Neural progenitor cell (in vitro differentiated cells): ENCODE measurements around the gene ECEL1. TPM values are rescaled to one million over a fixed set of nuclear protein-coding genes. Genes with fewer than 3 reads are reported as not detected.
"Not testable (repeated sequence)": the region's sequence is repeated elsewhere in the genome, so short reads cannot be mapped to it uniquely, and the experiment has no call there.

Source experiments
- DNase-seq: peaks from one replicate; pipeline ENCODE4 v3.0.0-alpha.2; 2016; ENCODE audit warnings: low spot score
- H2AFZ ChIP-seq: fragments of 200-600 bp; sonication (generic); replicated peaks from 2 replicates; pipeline ENCODE4 v1.6.1; 2016; ENCODE audit warnings: antibody characterized with exemption
- H3F3A ChIP-seq: fragments of 200-600 bp; sonication (generic); 2 replicates; pipeline ENCODE4 v1.6.1; 2016; ENCODE audit warnings: antibody characterized with exemption, low read depth
- H3K27ac ChIP-seq: fragments of 200-600 bp; sonication (generic); 2 replicates; pipeline ENCODE4 v1.5.1; 2016; ENCODE audit warnings: mild to moderate bottlenecking
- H3K27me3 ChIP-seq: fragments of 200-600 bp; sonication (generic); 2 replicates; pipeline ENCODE4 v1.6.1; 2016; ENCODE audit warnings: mild to moderate bottlenecking, moderate library complexity
- H3K36me3 ChIP-seq: fragments of 200-600 bp; sonication (generic); 2 replicates; pipeline ENCODE4 v1.5.1; 2016
- H3K4me1 ChIP-seq: fragments of 200-600 bp; sonication (generic); 2 replicates; pipeline ENCODE4 v1.6.1; 2016; ENCODE audit warnings: mixed run types
- H3K4me2 ChIP-seq: fragments of 200-600 bp; sonication (generic); 2 replicates; pipeline ENCODE4 v1.6.1; 2016
- H3K4me3 ChIP-seq: fragments of 200-600 bp; sonication (generic); 2 replicates; pipeline ENCODE4 v1.5.1; 2016
- H3K79me2 ChIP-seq: fragments of 200-600 bp; sonication (generic); 2 replicates; pipeline ENCODE4 v1.6.1; 2016; ENCODE audit warnings: low read depth
- H3K9ac ChIP-seq: fragments of 200-600 bp; sonication (generic); 2 replicates; pipeline ENCODE4 v1.6.1; 2016
- H3K9me3 ChIP-seq: fragments of 200-600 bp; sonication (generic); 2 replicates; pipeline ENCODE4 v1.5.1; 2016; ENCODE audit warnings: low read depth
- H4K20me1 ChIP-seq: fragments of 200-600 bp; sonication (generic); 2 replicates; pipeline ENCODE4 v1.6.1; 2016; ENCODE audit warnings: low read depth
- H3K27ac Mint-ChIP-seq: 3 replicates; pipeline ENCODE4 v1.8.0; 2021; ENCODE audit warnings: mixed read lengths
- H3K27me3 Mint-ChIP-seq: 2 replicates; pipeline ENCODE4 v1.8.0; 2022; ENCODE audit warnings: low read depth, mild to moderate bottlenecking, inconsistent platforms, moderate library complexity, mixed read lengths; ENCODE audit not compliant: insufficient read depth
- H3K36me3 Mint-ChIP-seq: 3 replicates; pipeline ENCODE4 v1.8.0; 2021; ENCODE audit warnings: mixed read lengths
- H3K4me1 Mint-ChIP-seq: 3 replicates; pipeline ENCODE4 v1.8.0; 2021; ENCODE audit warnings: mixed read lengths
- H3K4me3 Mint-ChIP-seq: 3 replicates; pipeline ENCODE4 v1.8.0; 2021; ENCODE audit warnings: mild to moderate bottlenecking, moderate library complexity, mixed read lengths
- H3K9me3 Mint-ChIP-seq: 3 replicates; pipeline ENCODE4 v1.8.0; 2020; ENCODE audit warnings: mixed read lengths
- EZH2 ChIP-seq: fragments of 200-600 bp; sonication (generic); IDR thresholded peaks from 2 replicates; pipeline ENCODE4 v1.6.1; 2017; ENCODE audit warnings: antibody characterized with exemption, mild to moderate bottlenecking, moderate library complexity
- EZH2phosphoT487 ChIP-seq: fragments of 200-600 bp; sonication (generic); IDR thresholded peaks from 2 replicates; pipeline ENCODE4 v1.6.1; 2017; ENCODE audit warnings: antibody characterized with exemption
- total RNA-seq: library from RNA; depleted of rRNA; stranded (reverse); fragments of >200 nt; gene quantifications from 2 replicates; pipeline ENCODE4 v1.2.3, GENCODE V29; 2015; ENCODE audit warnings: low replicate concordance
- TF ChIP-seq, protein P1 (sequence below): fragments of 200-600 bp; sonication (generic); IDR thresholded peaks from 2 replicates; pipeline ENCODE4 v1.5.1; 2017; ENCODE audit warnings: antibody characterized with exemption, mild to moderate bottlenecking

Gene ECEL1
- total RNA-seq, 1 donor from 2014 or later = 0.84 TPM

DNA sequence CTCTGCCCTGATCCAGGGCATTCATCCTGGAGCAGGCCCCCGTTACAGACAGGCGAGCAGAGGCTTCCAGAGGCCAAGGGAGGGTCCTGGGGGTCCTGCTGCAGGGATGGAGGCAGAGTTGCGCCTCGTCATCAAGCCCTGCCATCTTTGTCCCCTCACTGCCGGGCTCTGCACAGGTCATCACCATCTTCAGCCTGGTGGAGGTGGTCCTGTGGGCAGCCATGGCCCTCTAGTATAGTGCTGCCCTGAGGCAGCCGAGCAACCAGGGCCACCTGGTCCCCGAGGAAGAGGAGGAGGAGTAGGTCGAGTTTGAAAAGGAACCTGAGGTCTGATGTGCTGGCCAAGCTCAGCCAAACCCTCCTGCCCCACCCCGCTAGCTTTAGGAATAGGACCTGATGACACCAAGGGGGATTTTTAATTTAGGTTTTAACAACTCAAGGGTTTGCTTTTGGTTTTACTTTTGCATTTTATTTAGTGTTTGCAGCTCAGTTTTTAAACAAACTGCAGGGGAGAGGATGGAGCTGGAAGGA lies 40.5 kb downstream of the ECEL1 start:
- Histone ChIP-seq H3K27ac (no peak overlapping the region), H3K9ac (no peak overlapping the region), H3K4me1 (peaks cover 4% of the 10 kb centered on the region), H3F3A (no peaks in the 10 kb centered on the region), H3K27me3 (peaks cover 16% of the 10 kb centered on the region), H3K4me3 (no peak overlapping the region), H3K79me2 (no peaks in the 10 kb centered on the region), H4K20me1 (no peaks in the 10 kb centered on the region), H3K36me3 (no peaks in the 10 kb centered on the region), H3K9me3 (no peaks in the 10 kb centered on the region), H3K4me2 (no peak overlapping the region), H2AFZ (no peak overlapping the region)
- H3K9me3 Mint-ChIP-seq = no peaks in the 10 kb centered on the region
- H3K27me3 Mint-ChIP-seq = peaks cover 8% of the 10 kb centered on the region
- H3K4me1 Mint-ChIP-seq = peaks cover 24% of the 10 kb centered on the region
- DNase-seq = no peak
- no peaks in the 10 kb centered on the region for H3K36me3 Mint-ChIP-seq
- no peak overlapping the region for H3K27ac Mint-ChIP-seq
- H3K4me3 Mint-ChIP-seq = no peak overlapping the region
- TF ChIP-seq, protein P1, sequence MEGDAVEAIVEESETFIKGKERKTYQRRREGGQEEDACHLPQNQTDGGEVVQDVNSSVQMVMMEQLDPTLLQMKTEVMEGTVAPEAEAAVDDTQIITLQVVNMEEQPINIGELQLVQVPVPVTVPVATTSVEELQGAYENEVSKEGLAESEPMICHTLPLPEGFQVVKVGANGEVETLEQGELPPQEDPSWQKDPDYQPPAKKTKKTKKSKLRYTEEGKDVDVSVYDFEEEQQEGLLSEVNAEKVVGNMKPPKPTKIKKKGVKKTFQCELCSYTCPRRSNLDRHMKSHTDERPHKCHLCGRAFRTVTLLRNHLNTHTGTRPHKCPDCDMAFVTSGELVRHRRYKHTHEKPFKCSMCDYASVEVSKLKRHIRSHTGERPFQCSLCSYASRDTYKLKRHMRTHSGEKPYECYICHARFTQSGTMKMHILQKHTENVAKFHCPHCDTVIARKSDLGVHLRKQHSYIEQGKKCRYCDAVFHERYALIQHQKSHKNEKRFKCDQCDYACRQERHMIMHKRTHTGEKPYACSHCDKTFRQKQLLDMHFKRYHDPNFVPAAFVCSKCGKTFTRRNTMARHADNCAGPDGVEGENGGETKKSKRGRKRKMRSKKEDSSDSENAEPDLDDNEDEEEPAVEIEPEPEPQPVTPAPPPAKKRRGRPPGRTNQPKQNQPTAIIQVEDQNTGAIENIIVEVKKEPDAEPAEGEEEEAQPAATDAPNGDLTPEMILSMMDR = no peak
- no peak for TF ChIP-seq EZH2
- no peak for TF ChIP-seq EZH2phosphoT487

GRCh38 chr2:232446266-232446777 lies 41.3 kb downstream of the ECEL1 start:
- not testable (repeated sequence) for H3K9me3 Mint-ChIP-seq, H3K4me3 ChIP-seq, H3K9ac ChIP-seq, H3K27me3 Mint-ChIP-seq, H3K36me3 ChIP-seq, H3K79me2 ChIP-seq, H3K9me3 ChIP-seq, H3K27ac Mint-ChIP-seq, H3K4me2 ChIP-seq, H3K36me3 Mint-ChIP-seq, H4K20me1 ChIP-seq, DNase-seq, H3K4me3 Mint-ChIP-seq, H3K4me1 ChIP-seq, H3F3A ChIP-seq, H2AFZ ChIP-seq, H3K27ac ChIP-seq
- H3K4me1 Mint-ChIP-seq = peaks cover 21% of the 10 kb centered on the region
- TF ChIP-seq, protein P1 = peak; percentile 39
- H3K27me3 ChIP-seq = peaks cover 16% of the 10 kb centered on the region

GRCh38 chr2:232445149-232445885 lies 42.3 kb downstream of the ECEL1 start:
- not testable (repeated sequence) for H2AFZ ChIP-seq, H3K36me3 Mint-ChIP-seq, H3K27ac ChIP-seq, H3K4me3 ChIP-seq, H3K79me2 ChIP-seq, DNase-seq, H4K20me1 ChIP-seq, H3F3A ChIP-seq, H3K36me3 ChIP-seq, H3K4me2 ChIP-seq, H3K4me1 ChIP-seq, H3K9me3 ChIP-seq, H3K9me3 Mint-ChIP-seq, H3K9ac ChIP-seq, H3K27ac Mint-ChIP-seq, H3K4me3 Mint-ChIP-seq
- peaks cover 16% of the 10 kb centered on the region for H3K27me3 ChIP-seq
- Mint-ChIP-seq H3K27me3 (peaks cover 11% of the 10 kb centered on the region), H3K4me1 (peaks cover 19% of the 10 kb centered on the region)
